ENCODE data around the gene RNF175. TPM values are rescaled to one million over a fixed set of nuclear protein-coding genes. Genes with fewer than 3 reads are reported as not detected.

The RNF175 gene
- total RNA-seq, 1 donor from 2014 or later, result not detected

- Mint-ChIP-seq H3K27me3 (peaks cover 16% of the 10 kb centered on the region), H3K4me1 (peaks cover 3% of the 10 kb centered on the region), H3K36me3 (ENCODE audit: low read depth) (no peaks in the 10 kb centered on the region), H3K27ac (no peak overlapping the region), H3K4me3 (no peak overlapping the region), H3K9me3 (peaks cover 4% of the 10 kb centered on the region)
- DNase-seq, result no peak
- intact Hi-C loops (cut with micrococcal nuclease), result no loop called here
Measured at GRCh38 chr4:153713866-153714646, 45.8 kb downstream of the RNF175 start.

GRCh38 chr4:153710681-153711080 is 49.1 kb downstream of the RNF175 start:
- no peak overlapping the region for H3K27ac Mint-ChIP-seq
- H3K9me3 Mint-ChIP-seq, result no peaks in the 10 kb centered on the region
- no peak for DNase-seq
- no peak overlapping the region for H3K4me3 Mint-ChIP-seq
- H3K27me3 Mint-ChIP-seq, result peaks cover 17% of the 10 kb centered on the region
- no peaks in the 10 kb centered on the region for H3K36me3 Mint-ChIP-seq (ENCODE audit: low read depth)
- H3K4me1 Mint-ChIP-seq, result peaks cover 13% of the 10 kb centered on the region
- intact Hi-C loops (cut with micrococcal nuclease), result no loop called here

GRCh38 chr4:153706519-153706918 is 53.3 kb downstream of the RNF175 start:
- H3K4me1 Mint-ChIP-seq, result peaks cover 10% of the 10 kb centered on the region
- H3K27ac Mint-ChIP-seq, result no peak overlapping the region
- intact Hi-C loops (cut with micrococcal nuclease), result no loop called here
- H3K27me3 Mint-ChIP-seq, result peaks cover 8% of the 10 kb centered on the region
- peaks cover 2% of the 10 kb centered on the region for H3K36me3 Mint-ChIP-seq (ENCODE audit: low read depth)
- no peak for DNase-seq
- no peaks in the 10 kb centered on the region for H3K9me3 Mint-ChIP-seq
- peak overlapping the region; percentile 34 for H3K4me3 Mint-ChIP-seq

- Mint-ChIP-seq H3K27me3 (peaks cover 10% of the 10 kb centered on the region), H3K9me3 (no peaks in the 10 kb centered on the region), H3K36me3 (ENCODE audit: low read depth) (peaks cover 2% of the 10 kb centered on the region), H3K4me1 (peaks cover 10% of the 10 kb centered on the region), H3K4me3 (peak overlapping the region; percentile 39), H3K27ac (peak overlapping the region; percentile 46)
- DNase-seq, result no peak
- intact Hi-C loops (cut with micrococcal nuclease), result no loop called here
Measured at GRCh38 chr4:153705743-153706468, 53.9 kb downstream of the RNF175 start.

GRCh38 chr4:153704522-153704921 is 55.3 kb downstream of the RNF175 start:
- intact Hi-C loops (cut with micrococcal nuclease), result no loop called here
- H3K4me1 Mint-ChIP-seq, result peaks cover 10% of the 10 kb centered on the region
- peaks cover 7% of the 10 kb centered on the region for H3K27me3 Mint-ChIP-seq
- H3K36me3 Mint-ChIP-seq (ENCODE audit: low read depth), result peaks cover 2% of the 10 kb centered on the region
- no peak for DNase-seq
- no peak overlapping the region for H3K4me3 Mint-ChIP-seq
- H3K27ac Mint-ChIP-seq, result no peak overlapping the region
- H3K9me3 Mint-ChIP-seq, result no peaks in the 10 kb centered on the region

GRCh38 chr4:153684971-153685371 is 74.9 kb downstream of the RNF175 start:
- no peak for DNase-seq

GRCh38 chr4:153684182-153684970 is 75.4 kb downstream of the RNF175 start, which contains the start of gene TLR2:
TLR2 (plus strand) TSS chr4:153684280; CDS start chr4:153702908, 18,628 bp downstream.
- H3K36me3 Mint-ChIP-seq (ENCODE audit: low read depth), result peaks cover 8% of the 10 kb centered on the region
- peak; percentile 90 for DNase-seq
- peaks cover 11% of the 10 kb centered on the region for H3K4me1 Mint-ChIP-seq
- H3K4me3 Mint-ChIP-seq, result peak within 1 kb of the TSS; percentile 80
- H3K27ac Mint-ChIP-seq, result no peak within 1 kb of the TSS
- H3K9me3 Mint-ChIP-seq, result peaks cover 9% of the 10 kb centered on the region
- peaks cover 36% of the 10 kb centered on the region for H3K27me3 Mint-ChIP-seq
- intact Hi-C loops (cut with micrococcal nuclease), result no loop called here

More at GRCh38 chr4:153684971-153685371, 74.9 kb downstream of the RNF175 start:
- Mint-ChIP-seq H3K4me3 (peak overlapping the region; percentile 80), H3K4me1 (peaks cover 11% of the 10 kb centered on the region), H3K9me3 (peaks cover 12% of the 10 kb centered on the region), H3K27ac (no peak overlapping the region), H3K27me3 (peaks cover 36% of the 10 kb centered on the region), H3K36me3 (ENCODE audit: low read depth) (peaks cover 9% of the 10 kb centered on the region)
- intact Hi-C loops (cut with micrococcal nuclease), result no loop called here

- intact Hi-C loops (cut with micrococcal nuclease), result no loop called here
- DNase-seq, result no peak
- peaks cover 40% of the 10 kb centered on the region for H3K27me3 Mint-ChIP-seq
- peak overlapping the region; percentile 52 for H3K4me3 Mint-ChIP-seq
- peaks cover 11% of the 10 kb centered on the region for H3K4me1 Mint-ChIP-seq
- H3K36me3 Mint-ChIP-seq (ENCODE audit: low read depth), result peaks cover 4% of the 10 kb centered on the region
- peaks cover 3% of the 10 kb centered on the region for H3K9me3 Mint-ChIP-seq
- H3K27ac Mint-ChIP-seq, result no peak overlapping the region
Measured at GRCh38 chr4:153683763-153684181, 76.1 kb downstream of the RNF175 start.

GRCh38 chr4:153679486-153679885 is 80.3 kb downstream of the RNF175 start:
- Mint-ChIP-seq H3K27me3 (peaks cover 43% of the 10 kb centered on the region), H3K4me1 (peaks cover 5% of the 10 kb centered on the region), H3K36me3 (ENCODE audit: low read depth) (no peaks in the 10 kb centered on the region), H3K27ac (no peak overlapping the region), H3K4me3 (no peak overlapping the region), H3K9me3 (peaks cover 21% of the 10 kb centered on the region)
- peak; percentile 31 for DNase-seq
- intact Hi-C loops (cut with micrococcal nuclease), result no loop called here

- peaks cover 33% of the 10 kb centered on the region for H3K27me3 Mint-ChIP-seq
- peaks cover 25% of the 10 kb centered on the region for H3K9me3 Mint-ChIP-seq
- H3K4me3 Mint-ChIP-seq, result no peak overlapping the region
- no peaks in the 10 kb centered on the region for H3K36me3 Mint-ChIP-seq (ENCODE audit: low read depth)
- intact Hi-C loops (cut with micrococcal nuclease), result no loop called here
- no peak for DNase-seq
- no peaks in the 10 kb centered on the region for H3K4me1 Mint-ChIP-seq
- no peak overlapping the region for H3K27ac Mint-ChIP-seq
Measured at GRCh38 chr4:153676984-153677383, 82.8 kb downstream of the RNF175 start.

- no peak for DNase-seq
- Mint-ChIP-seq H3K4me1 (no peaks in the 10 kb centered on the region), H3K27ac (no peak overlapping the region), H3K36me3 (ENCODE audit: low read depth) (no peaks in the 10 kb centered on the region), H3K9me3 (peaks cover 25% of the 10 kb centered on the region), H3K27me3 (peaks cover 30% of the 10 kb centered on the region), H3K4me3 (no peak overlapping the region)
- intact Hi-C loops (cut with micrococcal nuclease), result no loop called here
Measured at GRCh38 chr4:153676486-153676885, 83.3 kb downstream of the RNF175 start.

- no peak for DNase-seq
- H3K4me1 Mint-ChIP-seq, result no peaks in the 10 kb centered on the region
- H3K27me3 Mint-ChIP-seq, result peaks cover 29% of the 10 kb centered on the region
- H3K4me3 Mint-ChIP-seq, result no peak overlapping the region
- peaks cover 12% of the 10 kb centered on the region for H3K9me3 Mint-ChIP-seq
- intact Hi-C loops (cut with micrococcal nuclease), result no loop called here
- H3K36me3 Mint-ChIP-seq (ENCODE audit: low read depth), result no peaks in the 10 kb centered on the region
- H3K27ac Mint-ChIP-seq, result no peak overlapping the region
Measured at GRCh38 chr4:153669838-153670237, 90.0 kb downstream of the RNF175 start.

GRCh38 chr4:153668647-153669046 is 91.2 kb downstream of the RNF175 start:
- H3K4me3 Mint-ChIP-seq, result no peak overlapping the region

More at GRCh38 chr4:153668647-153669046, 91.2 kb downstream of the RNF175 start:
- H3K4me1 Mint-ChIP-seq, result no peaks in the 10 kb centered on the region
- H3K27ac Mint-ChIP-seq, result no peak overlapping the region
- peaks cover 7% of the 10 kb centered on the region for H3K9me3 Mint-ChIP-seq
- no peaks in the 10 kb centered on the region for H3K36me3 Mint-ChIP-seq (ENCODE audit: low read depth)
- H3K27me3 Mint-ChIP-seq, result peaks cover 24% of the 10 kb centered on the region
- DNase-seq, result no peak
- intact Hi-C loops (cut with micrococcal nuclease), result no loop called here

Measured in activated CD4-positive, alpha-beta T cell treated with anti-CD3 and anti-CD28 coated beads, Interleukin-2, amount 10 ng/mL, durations not matched to agents 24 days and 14 days (primary cell).